Liver (tissue), 9 donors: Measurements from ENCODE around the gene B4GALNT2. TPM values are rescaled to one million over a fixed set of nuclear protein-coding genes. Genes with fewer than 3 reads are reported as not detected.

Source experiments
- DNase-seq: peaks from one replicate; pipeline ENCODE4 v3.0.0-alpha.2; 2017; ENCODE audit warnings: low spot score
- H3K27ac ChIP-seq, 2 donors: one replicate each; pipeline ENCODE4 v1.7.0; 2013; ENCODE audit warnings: inconsistent platforms in 2 of 2, low read length in 2 of 2, control low read depth in 1 of 2, low read depth in 1 of 2, mild to moderate bottlenecking in 1 of 2
- H3K27me3 ChIP-seq, 4 donors: one replicate each; pipeline versions ENCODE4 v1.6.1 to v1.7.0; 2013; ENCODE audit warnings: low read length in 3 of 4, inconsistent platforms in 1 of 4, mild to moderate bottlenecking in 1 of 4, moderate library complexity in 1 of 4; ENCODE audit not compliant: control insufficient read depth in 4 of 4, insufficient read depth in 4 of 4
- H3K36me3 ChIP-seq, 4 donors: one replicate each; pipeline versions ENCODE4 v1.6.1 to v1.7.0; 2013; ENCODE audit warnings: low read length in 3 of 4, mild to moderate bottlenecking in 3 of 4, low read depth in 1 of 4, moderate library complexity in 1 of 4; ENCODE audit not compliant: control insufficient read depth in 4 of 4, insufficient read depth in 3 of 4
- H3K4me1 ChIP-seq, 4 donors: one replicate each; pipeline versions ENCODE4 v1.6.1 to v1.7.0; 2013; ENCODE audit warnings: low read length in 3 of 4, mild to moderate bottlenecking in 3 of 4, moderate library complexity in 1 of 4; ENCODE audit not compliant: control insufficient read depth in 4 of 4, insufficient read depth in 4 of 4
- H3K4me3 ChIP-seq, 3 donors: one replicate each; pipeline versions ENCODE4 v1.6.1 to v1.7.0; 2013; ENCODE audit warnings: low read length in 3 of 3, control low read depth in 1 of 3, low read depth in 1 of 3, mild to moderate bottlenecking in 1 of 3
- H3K9ac ChIP-seq, 2 donors: one replicate each; pipeline ENCODE4 v1.7.0; 2013; ENCODE audit warnings: low read length in 2 of 2, mild to moderate bottlenecking in 2 of 2, moderate library complexity in 2 of 2, control low read depth in 1 of 2, low read depth in 1 of 2
- H3K9me3 ChIP-seq, 4 donors: one replicate each; pipeline versions ENCODE4 v1.6.1 to v1.7.0; 2013; ENCODE audit warnings: low read length in 3 of 4; ENCODE audit not compliant: control insufficient read depth in 4 of 4
- FOXA1 ChIP-seq: IDR thresholded peaks from 2 replicates; pipeline ENCODE4 v1.6.1; 2016; ENCODE audit warnings: antibody characterized with exemption
- HNF4A ChIP-seq, 2 donors: conservative IDR thresholded peaks; 2 replicates each; pipeline ENCODE4 v1.6.1; 2016; ENCODE audit warnings: antibody characterized with exemption in 2 of 2, mild to moderate bottlenecking in 2 of 2
- HNF4G ChIP-seq: IDR thresholded peaks from 2 replicates; pipeline ENCODE4 v1.6.1; 2016; ENCODE audit warnings: antibody characterized with exemption
- JUND ChIP-seq, 2 donors: IDR thresholded peaks; 2 replicates each; pipeline ENCODE4 v1.6.1; 2016; ENCODE audit warnings: antibody characterized with exemption in 2 of 2
- MAX ChIP-seq: IDR thresholded peaks from 2 replicates; pipeline ENCODE4 v1.6.1; 2016; ENCODE audit warnings: antibody characterized with exemption
- NR2F2 ChIP-seq: IDR thresholded peaks from 2 replicates; pipeline ENCODE4 v1.6.1; 2016; ENCODE audit warnings: antibody characterized with exemption
- RAD21 ChIP-seq, 2 donors: IDR thresholded peaks; 2 replicates each; pipeline ENCODE4 v1.6.1; 2016; ENCODE audit warnings: antibody characterized with exemption in 2 of 2, mild to moderate bottlenecking in 2 of 2
- REST ChIP-seq: IDR thresholded peaks from 2 replicates; pipeline ENCODE4 v1.6.1; 2016; ENCODE audit warnings: antibody characterized with exemption, mild to moderate bottlenecking
- SP1 ChIP-seq: IDR thresholded peaks from 2 replicates; pipeline ENCODE4 v1.6.1; 2018; ENCODE audit warnings: antibody characterized with exemption, mild to moderate bottlenecking
- YY1 ChIP-seq: IDR thresholded peaks from 2 replicates; pipeline ENCODE4 v1.6.1; 2016; ENCODE audit warnings: antibody characterized with exemption, mild to moderate bottlenecking
- ZBTB33 ChIP-seq: IDR thresholded peaks from 2 replicates; pipeline ENCODE4 v1.6.1; 2016; ENCODE audit warnings: antibody characterized with exemption
- WGBS: extraction: QIAGEN DNeasy Blood & Tissue Kit; methylation state at CpG from one replicate; pipeline ENCODE4 v1.1.7; 2013; 5-methylcytosine and 5-hydroxymethylcytosine counted together
- polyA plus RNA-seq, 2 donors: library from polyadenylated mRNA; stranded (reverse) in 1 of 2; unstranded in 1 of 2; fragments of 200-250 nt in 1 of 2; fragments of >200 nt in 1 of 2; fragmentation: Nextera tagmentation in 1 of 2; extraction: Ambion mirVana in 1 of 2; gene quantifications; one replicate each; pipeline versions ENCODE4 v1.2.1 to v1.2.3, GENCODE V29; 2013 to 2015
- total RNA-seq, 2 donors: library from RNA; depleted of rRNA; stranded (reverse); fragments of >200 nt; gene quantifications; one replicate each; pipeline ENCODE4 v1.2.3, GENCODE V29; 2014
- TF ChIP-seq, protein P1 (sequence below): fragments of 150-350 bp; IDR thresholded peaks from 2 replicates; pipeline ENCODE4 v1.5.1; 2017; ENCODE audit warnings: improper control_type of control experiment, low read depth, low read length; ENCODE audit not compliant: missing input control
- TF ChIP-seq, protein P2 (sequence below): IDR thresholded peaks from 2 replicates; pipeline ENCODE4 v1.6.1; 2016; ENCODE audit warnings: antibody characterized with exemption
- donor health status: healthy.
- donor health status: healthy.
- donor health status: healthy.
- donor health status: healthy.
- donor health status: healthy.

The B4GALNT2 gene
- total and polyA plus RNA-seq, 4 donors = not detected

DNA sequence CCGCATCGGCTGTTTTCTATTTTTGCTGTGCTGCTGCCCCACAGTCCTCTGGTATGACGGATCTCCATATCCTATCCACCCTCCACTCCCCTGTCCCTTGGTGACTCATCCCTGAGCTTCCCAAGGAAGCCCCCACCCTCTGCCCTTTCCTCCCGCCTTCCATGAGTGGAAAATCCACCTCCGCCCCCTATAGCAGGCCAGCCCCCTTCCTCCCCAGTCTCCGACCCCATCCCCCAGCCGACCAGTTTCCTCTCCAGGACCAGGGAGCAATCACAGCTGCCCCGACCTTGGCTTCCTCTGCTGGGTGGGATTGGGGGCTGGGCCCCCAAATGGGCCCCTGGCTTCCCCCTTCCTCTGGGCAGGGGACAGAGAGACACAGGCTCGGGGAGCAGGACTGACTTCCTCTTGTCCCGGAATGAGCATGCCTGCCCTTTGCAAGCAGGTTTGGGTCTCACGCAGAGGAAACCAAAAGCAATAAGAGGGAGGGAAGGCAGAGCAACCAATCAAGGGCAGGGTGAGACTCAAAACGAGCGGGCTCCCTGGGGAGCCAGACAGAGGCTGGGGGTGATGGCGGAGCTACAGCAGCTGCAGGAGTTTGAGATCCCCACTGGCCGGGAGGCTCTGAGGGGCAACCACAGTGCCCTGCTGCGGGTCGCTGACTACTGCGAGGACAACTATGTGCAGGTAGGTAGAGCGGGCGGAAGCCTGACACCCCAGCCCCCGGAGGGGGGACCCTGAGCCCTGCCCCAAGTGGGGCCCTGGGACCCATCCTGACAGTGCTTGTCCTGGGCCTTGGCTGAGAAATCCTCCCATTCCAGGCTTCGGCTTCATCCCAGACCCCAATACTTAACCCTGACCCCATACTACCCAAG lies 77.8 kb downstream of the B4GALNT2 start, which contains the start of the genes ABI3 and GNGT2 (continued):
- no peak for TF ChIP-seq REST

DNA sequence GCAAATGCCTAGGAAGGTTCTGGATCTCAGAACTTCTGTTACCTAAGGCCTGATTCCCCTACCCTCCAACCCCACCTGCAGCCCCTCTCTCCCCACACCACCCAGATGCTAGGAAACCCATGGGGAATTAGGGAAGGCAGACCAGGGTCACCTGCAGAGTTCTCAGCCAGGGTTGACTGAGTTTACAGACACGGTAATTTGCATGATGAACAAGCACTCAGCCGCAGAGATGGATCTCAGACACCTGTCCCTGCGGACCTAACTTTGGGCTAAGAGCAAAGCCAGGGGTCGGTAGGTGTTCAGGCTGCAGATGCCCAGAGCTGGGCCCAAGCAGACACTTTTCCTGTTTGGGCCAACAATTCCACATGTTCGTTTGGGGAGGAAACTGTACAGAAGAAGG lies 80.8 kb downstream of the B4GALNT2 start:
- Histone ChIP-seq H3K36me3 (no peaks in the 10 kb centered on the region), H3K9me3 (no peaks in the 10 kb centered on the region), H3K4me3 (no peak overlapping the region), H3K9ac (no peak overlapping the region), H3K27ac (no peak overlapping the region), H3K27me3 (peaks cover 0 to 2% (median 0%) of the 10 kb centered on the region in 4 donors), H3K4me1 (peaks cover 0 to 12% (median 1%) of the 10 kb centered on the region in 4 donors)
- 75% methylated on average over 5 of the region's 5 CpGs for WGBS
- TF ChIP-seq NR2F2 (no peak), MAX (no peak), JUND (IDR thresholded peaks at IDR 0.05) (no peak), SP1 (no peak), YY1 (no peak), HNF4G (no peak), RAD21 (IDR thresholded peaks at IDR 0.05) (no peak), ZBTB33 (no peak), HNF4A (conservative IDR thresholded peaks at IDR 0.05) (no peak), FOXA1 (no peak)
- TF ChIP-seq, protein P1, sequence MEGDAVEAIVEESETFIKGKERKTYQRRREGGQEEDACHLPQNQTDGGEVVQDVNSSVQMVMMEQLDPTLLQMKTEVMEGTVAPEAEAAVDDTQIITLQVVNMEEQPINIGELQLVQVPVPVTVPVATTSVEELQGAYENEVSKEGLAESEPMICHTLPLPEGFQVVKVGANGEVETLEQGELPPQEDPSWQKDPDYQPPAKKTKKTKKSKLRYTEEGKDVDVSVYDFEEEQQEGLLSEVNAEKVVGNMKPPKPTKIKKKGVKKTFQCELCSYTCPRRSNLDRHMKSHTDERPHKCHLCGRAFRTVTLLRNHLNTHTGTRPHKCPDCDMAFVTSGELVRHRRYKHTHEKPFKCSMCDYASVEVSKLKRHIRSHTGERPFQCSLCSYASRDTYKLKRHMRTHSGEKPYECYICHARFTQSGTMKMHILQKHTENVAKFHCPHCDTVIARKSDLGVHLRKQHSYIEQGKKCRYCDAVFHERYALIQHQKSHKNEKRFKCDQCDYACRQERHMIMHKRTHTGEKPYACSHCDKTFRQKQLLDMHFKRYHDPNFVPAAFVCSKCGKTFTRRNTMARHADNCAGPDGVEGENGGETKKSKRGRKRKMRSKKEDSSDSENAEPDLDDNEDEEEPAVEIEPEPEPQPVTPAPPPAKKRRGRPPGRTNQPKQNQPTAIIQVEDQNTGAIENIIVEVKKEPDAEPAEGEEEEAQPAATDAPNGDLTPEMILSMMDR = no peak
- TF ChIP-seq, protein P2, sequence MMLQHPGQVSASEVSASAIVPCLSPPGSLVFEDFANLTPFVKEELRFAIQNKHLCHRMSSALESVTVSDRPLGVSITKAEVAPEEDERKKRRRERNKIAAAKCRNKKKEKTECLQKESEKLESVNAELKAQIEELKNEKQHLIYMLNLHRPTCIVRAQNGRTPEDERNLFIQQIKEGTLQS = no peak
- DNase-seq = no peak
